Activated T-cell treated with anti-CD3 and anti-CD28 coated beads for 4 hours (primary cell): ENCODE data around the gene FZD4.
"Not testable (repeated sequence)": the region's sequence is repeated elsewhere in the genome, so short reads cannot be mapped to it uniquely, and the experiment has no call there.

Experiments
- DNase-seq: peaks from one replicate; pipeline ENCODE4 v3.0.0-alpha.2; 2020

FZD4 gene

GRCh38 chr11:86955361-86956120, at the start of gene FZD4:
FZD4 (minus strand) TSS chr11:86955395; CDS start chr11:86955085, 310 bp downstream.
- no peak for DNase-seq

GRCh38 chr11:87004281-87004680, 49.1 kb upstream of the FZD4 start:
- not testable (repeated sequence) for DNase-seq

GRCh38 chr11:87002918-87003317, 47.7 kb upstream of the FZD4 start:
- DNase-seq, result no peak

GRCh38 chr11:86999859-87000753, 44.9 kb upstream of the FZD4 start:
- DNase-seq, result no peak

GRCh38 chr11:86999388-86999787, 44.2 kb upstream of the FZD4 start:
- DNase-seq, result no peak

GRCh38 chr11:86996953-86997570, 41.9 kb upstream of the FZD4 start:
- no peak for DNase-seq

- DNase-seq, result no peak
Observed at GRCh38 chr11:86993031-86993430, 37.8 kb upstream of the FZD4 start.

GRCh38 chr11:86992340-86992739, 37.1 kb upstream of the FZD4 start:
- not testable (repeated sequence) for DNase-seq

- DNase-seq, result no peak
Observed at GRCh38 chr11:86991341-86991740, 36.1 kb upstream of the FZD4 start.

GRCh38 chr11:86990515-86990914, 35.3 kb upstream of the FZD4 start:
- DNase-seq, result no peak

- no peak for DNase-seq
Observed at GRCh38 chr11:86990031-86990430, 34.8 kb upstream of the FZD4 start.

GRCh38 chr11:86988351-86988881, 33.2 kb upstream of the FZD4 start:
- DNase-seq, result no peak

- no peak for DNase-seq
Observed at GRCh38 chr11:86987679-86988078, 32.5 kb upstream of the FZD4 start.

GRCh38 chr11:86984701-86985100, 29.5 kb upstream of the FZD4 start:
- no peak for DNase-seq

GRCh38 chr11:86983021-86983488, 27.9 kb upstream of the FZD4 start:
- DNase-seq, result no peak

- no peak for DNase-seq
Observed at GRCh38 chr11:86981777-86982540, 26.8 kb upstream of the FZD4 start.

GRCh38 chr11:86980086-86980796, 25.0 kb upstream of the FZD4 start:
- DNase-seq, result no peak

GRCh38 chr11:86978756-86979608, 23.8 kb upstream of the FZD4 start:
- no peak for DNase-seq

GRCh38 chr11:86978247-86978646, 23.1 kb upstream of the FZD4 start:
- no peak for DNase-seq

- DNase-seq, result no peak
Observed at GRCh38 chr11:86977441-86978050, 22.4 kb upstream of the FZD4 start.
